GM19467 (cell line): ENCODE data around the gene LUC7L.
"Not testable (repeated sequence)": the region's sequence is repeated elsewhere in the genome, so short reads cannot be mapped to it uniquely, and the experiment has no call there.

ENCODE experiments used
- ATAC-seq: cut with Tn5 transposase; IDR thresholded peaks from one replicate; pipeline ENCODE4 v1.9.1; 2021; ENCODE audit warnings: mild to moderate bottlenecking, moderate library complexity; ENCODE audit not compliant: unreplicated experiment

The LUC7L gene

GRCh38 chr16:180681-181564, 48.3 kb downstream of the LUC7L start:
- no peak for ATAC-seq

- no peak for ATAC-seq
Measured at GRCh38 chr16:180101-180675, 49.1 kb downstream of the LUC7L start, which contains the start of gene HBQ1. TSS of gene HBQ1 (plus strand) at chr16:180459. CDS start at chr16:180487, 28 bp downstream.

- ATAC-seq, result no peak
Measured at GRCh38 chr16:179211-180092, 49.8 kb downstream of the LUC7L start.

GRCh38 chr16:178668-179015, 50.6 kb downstream of the LUC7L start:
- no peak for ATAC-seq

GRCh38 chr16:177981-178667, 51.1 kb downstream of the LUC7L start:
- ATAC-seq, result no peak

- ATAC-seq, result no peak
Measured at GRCh38 chr16:177394-177822, 51.8 kb downstream of the LUC7L start.

- ATAC-seq, result not testable (repeated sequence)
Measured at GRCh38 chr16:176477-177382, 52.5 kb downstream of the LUC7L start, which contains the start of gene HBA1. TSS of gene HBA1 (plus strand) at chr16:176680. CDS start at chr16:176717, 37 bp downstream.

- ATAC-seq, result not testable (repeated sequence)
Measured at GRCh38 chr16:176006-176405, 53.2 kb downstream of the LUC7L start.

GRCh38 chr16:175011-175949, 54.0 kb downstream of the LUC7L start:
- no peak for ATAC-seq

- not testable (repeated sequence) for ATAC-seq
Measured at GRCh38 chr16:173928-174769, 55.1 kb downstream of the LUC7L start.

- ATAC-seq, result not testable (repeated sequence)
Measured at GRCh38 chr16:173211-173854, 55.9 kb downstream of the LUC7L start.

- ATAC-seq, result not testable (repeated sequence)
Measured at GRCh38 chr16:172374-172941, 56.8 kb downstream of the LUC7L start, which contains the start of gene HBA2. TSS of gene HBA2 (plus strand) at chr16:172876. CDS start at chr16:172913, 37 bp downstream.

GRCh38 chr16:170788-171187, 58.5 kb downstream of the LUC7L start:
- no peak for ATAC-seq

GRCh38 chr16:170088-170507, 59.2 kb downstream of the LUC7L start:
- not testable (repeated sequence) for ATAC-seq

GRCh38 chr16:169014-169413, 60.2 kb downstream of the LUC7L start:
- ATAC-seq, result no peak

- ATAC-seq, result no peak
Measured at GRCh38 chr16:168424-168823, 60.8 kb downstream of the LUC7L start.
